GM23338 (cell line): ENCODE data around the gene DPP10. TPM values are rescaled to one million over a fixed set of nuclear protein-coding genes. Genes with fewer than 3 reads are reported as not detected.

Experiments
- ATAC-seq: fragments of 200-7000 bp; cut with Tn5 transposase; 3 replicates; pipeline ENCODE4 v1.9.1; 2020
- DNase-seq: peaks from one replicate; pipeline ENCODE4 v3.0.0-alpha.2; 2015; ENCODE audit warnings: low spot score
- H2AFZ ChIP-seq: fragments of 200-600 bp; sonication (generic); 2 replicates; pipeline ENCODE4 v1.8.0; 2016; ENCODE audit warnings: antibody characterized with exemption, mild to moderate bottlenecking, moderate library complexity
- H3F3A ChIP-seq: fragments of 200-600 bp; sonication (generic); replicated peaks from 2 replicates; pipeline ENCODE4 v1.8.0; 2017; ENCODE audit warnings: antibody characterized with exemption, mixed run types, low read depth
- H3K27ac ChIP-seq: fragments of 200-600 bp; sonication (generic); 2 replicates; pipeline ENCODE4 v1.6.1; 2016; ENCODE audit warnings: low read depth
- H3K27me3 ChIP-seq: fragments of 200-600 bp; sonication (generic); 2 replicates; pipeline ENCODE4 v1.8.0; 2016; ENCODE audit warnings: mild to moderate bottlenecking, mixed run types, moderate library complexity; ENCODE audit not compliant: insufficient read depth
- H3K36me3 ChIP-seq: fragments of 200-600 bp; sonication (generic); 2 replicates; pipeline ENCODE4 v1.8.0; 2016; ENCODE audit warnings: mild to moderate bottlenecking; ENCODE audit not compliant: insufficient read depth
- H3K4me1 ChIP-seq: fragments of 200-600 bp; sonication (generic); 2 replicates; pipeline ENCODE4 v1.8.0; 2016; ENCODE audit warnings: mild to moderate bottlenecking, moderate library complexity; ENCODE audit not compliant: insufficient read depth
- H3K4me2 ChIP-seq: fragments of 200-600 bp; sonication (generic); 2 replicates; pipeline ENCODE4 v1.7.1; 2017; ENCODE audit warnings: mixed run types
- H3K4me3 ChIP-seq: fragments of 200-600 bp; sonication (generic); 2 replicates; pipeline ENCODE4 v1.6.1; 2016; ENCODE audit warnings: mixed run types
- H3K79me2 ChIP-seq: fragments of 200-600 bp; sonication (generic); replicated peaks from 2 replicates; pipeline ENCODE4 v1.8.0; 2017; ENCODE audit warnings: mild to moderate bottlenecking; ENCODE audit not compliant: insufficient read depth
- H3K9me2 ChIP-seq: fragments of 200-600 bp; sonication (generic); 2 replicates; pipeline ENCODE4 v1.8.0; 2017; ENCODE audit not compliant: insufficient read depth
- H4K20me1 ChIP-seq: fragments of 200-600 bp; sonication (generic); replicated peaks from 2 replicates; pipeline ENCODE4 v1.8.0; 2017; ENCODE audit warnings: mild to moderate bottlenecking; ENCODE audit not compliant: insufficient read depth
- H3K27ac Mint-ChIP-seq: 2 replicates; pipeline ENCODE4 v1.8.0; 2020; ENCODE audit warnings: inconsistent platforms, mild to moderate bottlenecking, moderate library complexity, mixed read lengths
- H3K27me3 Mint-ChIP-seq: 3 replicates; pipeline ENCODE4 v1.8.0; 2022; ENCODE audit warnings: low read depth, mild to moderate bottlenecking, moderate library complexity, mixed read lengths, inconsistent platforms; ENCODE audit not compliant: insufficient read depth, poor library complexity
- H3K36me3 Mint-ChIP-seq: 3 replicates; pipeline ENCODE4 v1.8.0; 2021; ENCODE audit warnings: low read depth, mild to moderate bottlenecking, inconsistent platforms, moderate library complexity, mixed read lengths
- H3K4me1 Mint-ChIP-seq: 3 replicates; pipeline ENCODE4 v1.8.0; 2020; ENCODE audit warnings: mild to moderate bottlenecking, inconsistent platforms, mixed read lengths
- H3K4me3 Mint-ChIP-seq: 3 replicates; pipeline ENCODE4 v1.8.0; 2021; ENCODE audit warnings: moderate library complexity, mild to moderate bottlenecking, inconsistent platforms, mixed read lengths
- H3K9me3 Mint-ChIP-seq: 3 replicates; pipeline ENCODE4 v1.8.0; 2020; ENCODE audit warnings: moderate library complexity, mild to moderate bottlenecking, inconsistent platforms, mixed read lengths
- CREB1 ChIP-seq: fragments of 250-450 bp; sonication (Bioruptor Pico); IDR thresholded peaks from 2 replicates; pipeline ENCODE4 v1.5.0; 2020; ENCODE audit warnings: low read depth, mild to moderate bottlenecking, moderate library complexity
- CTCF ChIP-seq, 2 experiments: fragments of 200-600 bp in 1 of 2; sonication (generic) in 1 of 2; conservative IDR thresholded peaks; 2 replicates each; pipeline versions ENCODE4 v1.5.1 to v1.6.1; 2016 to 2017; ENCODE audit warnings: antibody characterized with exemption in 2 of 2, low read depth in 2 of 2, mild to moderate bottlenecking in 2 of 2, moderate library complexity in 1 of 2
- ETS1 ChIP-seq: IDR thresholded peaks from 2 replicates; pipeline ENCODE4 v1.6.1; 2016; ENCODE audit warnings: antibody characterized with exemption
- EZH2 ChIP-seq: fragments of 200-600 bp; sonication (generic); IDR thresholded peaks from one replicate; pipeline ENCODE4 v1.8.0; 2017; ENCODE audit warnings: antibody characterized with exemption, mild to moderate bottlenecking, low read depth; ENCODE audit not compliant: unreplicated experiment
- EZH2phosphoT487 ChIP-seq: fragments of 200-600 bp; sonication (generic); IDR thresholded peaks from one replicate; pipeline ENCODE4 v1.8.1; 2018; ENCODE audit warnings: antibody characterized with exemption; ENCODE audit not compliant: unreplicated experiment
- NANOG ChIP-seq: IDR thresholded peaks from 2 replicates; pipeline ENCODE4 v1.6.1; 2016; ENCODE audit warnings: antibody characterized with exemption, borderline replicate concordance
- POLR2AphosphoS5 ChIP-seq: IDR thresholded peaks from 2 replicates; pipeline ENCODE4 v1.6.1; 2016; ENCODE audit warnings: antibody characterized with exemption, low read depth
- REST ChIP-seq: IDR thresholded peaks from one replicate; pipeline ENCODE4 v1.6.1; 2018; ENCODE audit warnings: antibody characterized with exemption; ENCODE audit not compliant: unreplicated experiment
- STAT1 ChIP-seq: IDR thresholded peaks from one replicate; pipeline ENCODE4 v1.6.1; 2016; ENCODE audit warnings: antibody characterized with exemption; ENCODE audit not compliant: unreplicated experiment
- ZNF114 ChIP-seq: fragments of 250-450 bp; sonication (Bioruptor Pico); IDR thresholded peaks from 2 replicates; pipeline ENCODE4 v1.5.0; 2020; ENCODE audit warnings: mild to moderate bottlenecking, moderate library complexity
- polyA plus RNA-seq: library from polyadenylated mRNA; unstranded; fragments of >200 nt; fragmentation: Nextera tagmentation; extraction: Ambion mirVana; gene quantifications from 2 replicates; pipeline ENCODE4 v1.2.1, GENCODE V29; 2016
- total RNA-seq: library from RNA; depleted of rRNA; stranded (reverse); fragments of >200 nt; shearing (Covaris generic); gene quantifications from 2 replicates; pipeline ENCODE4 v1.2.3, GENCODE V29; 2014

Gene DPP10
- total and polyA plus RNA-seq, 2 experiments from 2014 or later = 3.6 to 14.8 TPM

DNA sequence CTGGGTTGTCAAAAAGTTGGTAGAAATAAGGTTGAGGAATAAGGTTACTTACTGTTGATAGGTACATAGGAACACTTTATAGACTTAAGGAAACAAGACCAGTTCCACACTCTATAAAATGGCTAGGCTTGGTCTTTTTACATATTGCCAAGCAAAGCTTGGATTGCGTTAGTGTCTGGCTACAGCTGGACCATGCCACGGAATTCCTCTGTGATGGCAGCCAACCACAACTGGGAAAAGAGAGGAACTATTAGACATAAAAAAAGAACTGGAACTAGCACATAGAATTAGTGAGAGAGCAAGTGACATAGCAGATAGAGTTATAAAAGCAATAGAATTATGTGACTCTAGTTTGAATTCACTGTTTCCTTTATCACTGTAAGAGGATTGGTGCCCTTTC, 17.7 kb upstream of the DPP10 start:
- H3K27me3 Mint-ChIP-seq = peaks cover 5% of the 10 kb centered on the region
- H3K27ac Mint-ChIP-seq = no peak overlapping the region
- H3K27ac ChIP-seq = no peak overlapping the region
- H3K79me2 ChIP-seq = no peaks in the 10 kb centered on the region
- no peaks in the 10 kb centered on the region for H3K27me3 ChIP-seq
- no peaks in the 10 kb centered on the region for H3K36me3 Mint-ChIP-seq
- H3F3A ChIP-seq = no peaks in the 10 kb centered on the region
- no peaks in the 10 kb centered on the region for H3K4me1 ChIP-seq
- H3K9me2 ChIP-seq = 0 out of 2 replicates have a peak, but pooled peaks cover 3% of the 10 kb centered on the region
- H3K4me2 ChIP-seq = no peak overlapping the region
- no peak overlapping the region for H2AFZ ChIP-seq
- no peak for DNase-seq
- peaks cover 8% of the 10 kb centered on the region; the same call in 1 of the 3 replicates for H3K4me1 Mint-ChIP-seq
- TF ChIP-seq ETS1 (no peak), REST (no peak), CREB1 (CRISPR knock-in tag) (no peak), ZNF114 (CRISPR knock-in tag) (no peak), EZH2 (no peak), STAT1 (no peak), POLR2AphosphoS5 (no peak), NANOG (no peak), CTCF (conservative IDR thresholded peaks at IDR 0.05; ENCODE audit: low read depth in 2 of 2) (no peak), EZH2phosphoT487 (no peak)
- H3K4me3 Mint-ChIP-seq = no peak overlapping the region
- ATAC-seq = no peak
- H4K20me1 ChIP-seq = no peaks in the 10 kb centered on the region
- no peaks in the 10 kb centered on the region for H3K36me3 ChIP-seq
- peaks cover 24% of the 10 kb centered on the region; the same call in 2 of the 3 replicates for H3K9me3 Mint-ChIP-seq
- H3K4me3 ChIP-seq = no peak overlapping the region
